Hepatocyte (in vitro differentiated cells): ENCODE results near the gene NCOA3. TPM values are rescaled to one million over a fixed set of nuclear protein-coding genes. Genes with fewer than 3 reads are reported as not detected.

Source experiments
- DNase-seq: peaks from one replicate; pipeline ENCODE4 v3.0.0-alpha.2; 2016; ENCODE audit warnings: low spot score
- H2AFZ ChIP-seq: fragments of 200-600 bp; sonication (generic); 2 replicates; pipeline ENCODE4 v1.6.0; 2016; ENCODE audit warnings: antibody characterized with exemption, mild to moderate bottlenecking
- H3K27ac ChIP-seq: fragments of 200-600 bp; sonication (generic); 2 replicates; pipeline ENCODE4 v1.5.1; 2016; ENCODE audit warnings: mild to moderate bottlenecking
- H3K27me3 ChIP-seq: fragments of 200-600 bp; sonication (generic); 2 replicates; pipeline ENCODE4 v1.6.1; 2016
- H3K36me3 ChIP-seq: fragments of 200-600 bp; sonication (generic); replicated peaks from 2 replicates; pipeline ENCODE4 v1.5.1; 2016; ENCODE audit warnings: low read depth; ENCODE audit not compliant: insufficient read depth
- H3K4me1 ChIP-seq: fragments of 200-600 bp; sonication (generic); 2 replicates; pipeline ENCODE4 v1.5.1; 2016; ENCODE audit warnings: mild to moderate bottlenecking, moderate library complexity; ENCODE audit not compliant: insufficient read depth
- H3K4me2 ChIP-seq: fragments of 200-600 bp; sonication (generic); 2 replicates; pipeline ENCODE4 v1.6.0; 2016
- H3K4me3 ChIP-seq: fragments of 200-600 bp; sonication (generic); 2 replicates; pipeline ENCODE4 v1.5.1; 2016; ENCODE audit warnings: mild to moderate bottlenecking
- H3K79me2 ChIP-seq: fragments of 200-600 bp; sonication (generic); 2 replicates; pipeline ENCODE4 v1.6.0; 2017; ENCODE audit warnings: mild to moderate bottlenecking
- H3K9me2 ChIP-seq: fragments of 200-600 bp; sonication (generic); replicated peaks from 2 replicates; pipeline ENCODE4 v1.6.0; 2017; ENCODE audit warnings: mild to moderate bottlenecking; ENCODE audit not compliant: insufficient read depth
- H3K9me3 ChIP-seq: fragments of 200-600 bp; sonication (generic); 2 replicates; pipeline ENCODE4 v1.5.1; 2016; ENCODE audit warnings: low read depth, mild to moderate bottlenecking
- H4K20me1 ChIP-seq: fragments of 200-600 bp; sonication (generic); 2 replicates; pipeline ENCODE4 v1.6.0; 2016; ENCODE audit warnings: mild to moderate bottlenecking; ENCODE audit not compliant: insufficient read depth, poor library complexity, severe bottlenecking
- EZH2 ChIP-seq: fragments of 200-600 bp; sonication (generic); IDR thresholded peaks from 2 replicates; pipeline ENCODE4 v1.6.1; 2016; ENCODE audit warnings: antibody characterized with exemption, mild to moderate bottlenecking, borderline replicate concordance
- EZH2phosphoT487 ChIP-seq: fragments of 200-600 bp; sonication (generic); IDR thresholded peaks from one replicate; pipeline ENCODE4 v1.6.1; 2018; ENCODE audit warnings: antibody characterized with exemption, mild to moderate bottlenecking, low read depth, moderate library complexity; ENCODE audit not compliant: unreplicated experiment, severe bottlenecking
- WGBS: methylation state at CpG from one replicate; pipeline ENCODE4 v1.1.6; 2016; ENCODE audit warnings: low lambda C conversion rate; ENCODE audit errors: missing lambda C conversion rate; 5-methylcytosine and 5-hydroxymethylcytosine counted together
- polyA plus RNA-seq: library from polyadenylated mRNA; unstranded; fragments of >200 nt; fragmentation: Nextera tagmentation; extraction: Ambion mirVana; gene quantifications from 2 replicates; pipeline ENCODE4 v1.2.1, GENCODE V29; 2016
- total RNA-seq: library from RNA; depleted of rRNA; stranded (reverse); fragments of >200 nt; gene quantifications from 2 replicates; pipeline ENCODE4 v1.2.3, GENCODE V29; 2014
- TF ChIP-seq, protein P1 (sequence below): fragments of 200-600 bp; sonication (generic); IDR thresholded peaks from 2 replicates; pipeline ENCODE4 v1.5.1; 2016; ENCODE audit warnings: antibody characterized with exemption, mild to moderate bottlenecking; ENCODE audit not compliant: poor library complexity

NCOA3 gene
- total and polyA plus RNA-seq, 2 experiments from 2014 or later, result 12.7 to 28.6 TPM

GRCh38 chr20:47489448-47489872 is 12.2 kb upstream of the NCOA3 start:
- 97% methylated on average over 8 of the region's 8 CpGs for WGBS
- Histone ChIP-seq H3K4me2 (no peak overlapping the region), H2AFZ (no peak overlapping the region), H3K27ac (no peak overlapping the region), H3K79me2 (no peaks in the 10 kb centered on the region), H3K9me2 (no peaks in the 10 kb centered on the region), H4K20me1 (no peaks in the 10 kb centered on the region), H3K27me3 (no peaks in the 10 kb centered on the region), H3K9me3 (no peaks in the 10 kb centered on the region), H3K36me3 (no peaks in the 10 kb centered on the region), H3K4me3 (no peak overlapping the region), H3K4me1 (peaks cover 15% of the 10 kb centered on the region)
- no peak for DNase-seq
- TF ChIP-seq, protein P1, sequence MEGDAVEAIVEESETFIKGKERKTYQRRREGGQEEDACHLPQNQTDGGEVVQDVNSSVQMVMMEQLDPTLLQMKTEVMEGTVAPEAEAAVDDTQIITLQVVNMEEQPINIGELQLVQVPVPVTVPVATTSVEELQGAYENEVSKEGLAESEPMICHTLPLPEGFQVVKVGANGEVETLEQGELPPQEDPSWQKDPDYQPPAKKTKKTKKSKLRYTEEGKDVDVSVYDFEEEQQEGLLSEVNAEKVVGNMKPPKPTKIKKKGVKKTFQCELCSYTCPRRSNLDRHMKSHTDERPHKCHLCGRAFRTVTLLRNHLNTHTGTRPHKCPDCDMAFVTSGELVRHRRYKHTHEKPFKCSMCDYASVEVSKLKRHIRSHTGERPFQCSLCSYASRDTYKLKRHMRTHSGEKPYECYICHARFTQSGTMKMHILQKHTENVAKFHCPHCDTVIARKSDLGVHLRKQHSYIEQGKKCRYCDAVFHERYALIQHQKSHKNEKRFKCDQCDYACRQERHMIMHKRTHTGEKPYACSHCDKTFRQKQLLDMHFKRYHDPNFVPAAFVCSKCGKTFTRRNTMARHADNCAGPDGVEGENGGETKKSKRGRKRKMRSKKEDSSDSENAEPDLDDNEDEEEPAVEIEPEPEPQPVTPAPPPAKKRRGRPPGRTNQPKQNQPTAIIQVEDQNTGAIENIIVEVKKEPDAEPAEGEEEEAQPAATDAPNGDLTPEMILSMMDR, result no peak
- TF ChIP-seq EZH2phosphoT487 (no peak), EZH2 (no peak)

DNA sequence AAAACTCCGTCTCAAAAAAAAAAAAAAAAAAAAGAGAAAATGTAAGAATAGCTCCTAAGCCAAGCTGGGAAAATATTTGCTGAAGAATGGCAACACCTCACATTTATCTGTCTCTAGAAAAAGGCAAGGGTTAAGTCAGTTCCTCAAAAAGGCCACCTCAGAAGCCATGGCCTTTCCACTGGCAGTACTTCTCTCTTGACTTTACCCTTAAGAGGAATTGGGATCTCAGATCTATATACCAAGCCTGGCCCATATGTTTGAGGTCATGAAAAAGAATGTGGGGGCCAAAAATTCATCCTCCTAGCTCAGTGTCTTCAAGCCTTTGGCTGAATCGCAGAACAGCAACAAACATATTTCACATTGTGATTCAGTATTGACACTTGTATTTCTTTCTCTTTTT is 10.9 kb upstream of the NCOA3 start:
- Histone ChIP-seq H3K4me3 (no peak overlapping the region), H2AFZ (no peak overlapping the region), H3K27ac (no peak overlapping the region), H3K79me2 (no peaks in the 10 kb centered on the region), H4K20me1 (no peaks in the 10 kb centered on the region), H3K4me1 (peaks cover 15% of the 10 kb centered on the region), H3K36me3 (no peaks in the 10 kb centered on the region), H3K27me3 (no peaks in the 10 kb centered on the region), H3K9me2 (no peaks in the 10 kb centered on the region), H3K4me2 (no peak overlapping the region), H3K9me3 (no peaks in the 10 kb centered on the region)
- 86% methylated on average over 2 of the region's 2 CpGs for WGBS
- TF ChIP-seq EZH2 (no peak), EZH2phosphoT487 (no peak)
- DNase-seq, result no peak

- Histone ChIP-seq H3K4me2 (no peak overlapping the region), H3K9me2 (no peaks in the 10 kb centered on the region), H3K79me2 (no peaks in the 10 kb centered on the region), H3K4me1 (peaks cover 15% of the 10 kb centered on the region), H3K27me3 (no peaks in the 10 kb centered on the region), H2AFZ (no peak overlapping the region), H3K4me3 (no peak overlapping the region), H3K27ac (no peak overlapping the region), H3K36me3 (no peaks in the 10 kb centered on the region), H3K9me3 (no peaks in the 10 kb centered on the region), H4K20me1 (no peaks in the 10 kb centered on the region)
- no peak for DNase-seq
- 75% methylated on average over 3 of the region's 3 CpGs for WGBS
- no peak for TF ChIP-seq EZH2
- TF ChIP-seq EZH2phosphoT487, result no peak
- TF ChIP-seq, protein P1, result no peak
Observed at GRCh38 chr20:47492284-47492683, 9.4 kb upstream of the NCOA3 start.

DNA sequence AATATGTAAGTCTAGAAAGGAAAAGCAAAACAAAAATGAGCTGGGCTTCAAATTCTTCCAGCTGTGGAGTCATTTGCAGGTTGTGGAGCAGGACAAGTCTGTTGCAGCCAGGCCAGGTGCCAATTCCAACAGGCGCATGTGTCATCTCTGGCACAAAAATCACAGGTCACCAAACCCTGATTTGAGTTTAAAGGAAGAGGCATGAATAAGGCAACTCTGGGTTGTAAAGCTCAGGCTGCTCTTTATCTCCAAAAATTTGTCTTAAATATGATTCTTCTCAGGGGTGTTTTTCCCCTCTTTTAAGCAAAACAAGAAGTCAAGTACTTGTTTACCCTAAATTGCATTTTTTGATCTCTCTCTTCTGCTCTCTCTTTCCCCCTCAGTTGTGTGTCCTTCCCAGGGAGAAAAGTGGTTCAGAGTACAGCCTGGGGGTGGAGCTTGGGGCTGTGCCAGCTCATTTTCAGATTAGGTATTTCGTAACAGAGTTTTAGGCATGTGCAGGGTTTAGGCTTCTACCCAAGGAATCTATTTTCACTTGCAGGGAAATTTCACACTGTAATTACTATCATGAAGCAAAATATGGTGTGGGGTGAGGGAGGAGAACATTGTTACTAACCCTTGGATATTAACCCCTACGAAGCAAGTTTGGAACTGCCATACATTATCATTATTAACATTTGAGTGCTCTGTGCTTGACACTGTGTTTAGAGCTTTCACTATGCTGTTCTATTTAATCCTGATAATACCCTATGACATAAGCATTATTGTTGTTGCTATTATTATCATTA is 8.3 kb upstream of the NCOA3 start:
- H3K9me3 ChIP-seq, result no peaks in the 10 kb centered on the region
- H3K27ac ChIP-seq, result peak overlapping the region; percentile 80
- H3K79me2 ChIP-seq, result no peaks in the 10 kb centered on the region
- H3K27me3 ChIP-seq, result no peaks in the 10 kb centered on the region
- DNase-seq, result peak; percentile 82
- 33% methylated on average over 3 of the region's 3 CpGs for WGBS
- H4K20me1 ChIP-seq, result no peaks in the 10 kb centered on the region
- H3K4me2 ChIP-seq, result peak overlapping the region; percentile 66
- H3K9me2 ChIP-seq, result no peaks in the 10 kb centered on the region
- TF ChIP-seq EZH2 (no peak), EZH2phosphoT487 (no peak)
- TF ChIP-seq, protein P1, result no peak
- H2AFZ ChIP-seq, result peak overlapping the region; percentile 49
- no peak overlapping the region for H3K4me3 ChIP-seq
- peaks cover 15% of the 10 kb centered on the region for H3K4me1 ChIP-seq
- no peaks in the 10 kb centered on the region for H3K36me3 ChIP-seq
